Measurements from ENCODE around the gene NRBP1. TPM values are rescaled to one million over a fixed set of nuclear protein-coding genes. Genes with fewer than 3 reads are reported as not detected.

NRBP1 gene
- total and polyA plus RNA-seq, 9 of the 15 experiments (the other 6 are each of a cell fraction or from before 2014, with no cell fraction given) = 2.9 to 84.5 (median 36.9) TPM

DNA sequence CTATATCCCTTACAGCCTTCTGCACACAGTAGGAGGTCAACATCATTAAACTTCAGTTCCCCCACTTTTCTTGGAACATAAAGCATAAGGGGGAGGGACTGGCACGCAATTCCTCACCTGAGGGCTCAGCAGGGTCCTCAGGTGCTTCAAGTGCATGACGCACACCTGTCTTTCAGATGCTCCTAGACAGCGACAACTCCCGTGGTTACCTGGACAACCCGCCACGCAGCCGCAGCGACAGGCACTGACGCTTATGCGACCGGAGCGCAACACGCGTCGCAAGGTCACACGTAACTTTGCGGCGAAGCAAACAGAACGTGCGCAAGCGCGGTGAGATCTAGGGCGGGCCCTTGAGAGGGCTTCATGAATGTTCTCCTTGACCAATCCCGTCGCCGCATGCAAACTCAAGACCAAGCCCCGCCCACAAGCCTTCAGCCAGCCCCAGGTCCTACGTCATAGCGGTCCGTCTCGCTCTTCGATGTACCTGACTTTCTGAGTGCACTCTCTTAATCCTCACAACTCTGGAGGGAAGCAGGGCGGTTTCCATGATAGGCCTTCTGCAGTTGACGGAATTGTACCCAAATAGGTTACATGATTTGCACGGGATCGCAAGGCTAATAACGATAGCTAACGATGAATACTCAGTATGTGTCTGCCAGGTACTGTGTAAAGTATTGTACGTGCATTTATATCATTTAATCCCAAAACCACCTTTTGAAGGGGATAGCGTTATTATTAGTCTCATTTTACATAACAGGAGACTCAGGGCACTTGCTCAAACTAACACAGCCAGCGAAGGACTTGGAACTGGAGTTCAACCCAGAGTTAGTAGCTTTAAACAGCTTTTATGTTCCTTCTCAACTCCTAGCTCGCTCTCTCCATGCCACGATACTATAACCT lies 61.3 kb downstream of the NRBP1 start, which contains the start of gene IFT172 (continued):
- TF ChIP-seq PHTF2 (CRISPR knock-in tag; IDR thresholded peaks at IDR 0.05) (no peak), ZNF589 (CRISPR knock-in tag; IDR thresholded peaks at IDR 0.05; ENCODE audit: low read depth) (no peak), SMAD3 (CRISPR knock-in tag; conservative IDR thresholded peaks at IDR 0.05) (no peak), POLR2AphosphoS5 (IDR thresholded peaks at IDR 0.05; ENCODE audit: control insufficient read depth, insufficient read depth, low read depth, low read length) (peak; percentile 87), CREBBP (IDR thresholded peaks at IDR 0.05; ENCODE audit: low read depth, low read length) (no peak), MCM2 (IDR thresholded peaks at IDR 0.05; ENCODE audit: low read depth) (no peak), ZC3H4 (CRISPR knock-in tag; IDR thresholded peaks at IDR 0.05; ENCODE audit: borderline replicate concordance) (no peak), NRF1 (conservative IDR thresholded peaks at IDR 0.05 in 1 of 2, IDR thresholded peaks at IDR 0.05 in 1 of 2) (peak; percentile 100), SMARCE1 (IDR thresholded peaks at IDR 0.05) (no peak), COPS2 (conservative IDR thresholded peaks at IDR 0.05) (no peak), CSDE1 (IDR thresholded peaks at IDR 0.05) (peak in 1 of 2 experiments; percentile 87; a peak in 2 of 4 replicates), TBP (optimal IDR thresholded peaks at IDR 0.05; ENCODE audit: low read depth, low read length) (peak; percentile 93), RHOXF2B (CRISPR knock-in tag; conservative IDR thresholded peaks at IDR 0.05) (no peak), TAF1 (IDR thresholded peaks at IDR 0.05; ENCODE audit: control insufficient read depth, extremely low read depth, insufficient read depth, low read length, severe bottlenecking) (peak; percentile 79), RBM15 (IDR thresholded peaks at IDR 0.05; ENCODE audit: insufficient read depth, low read length) (no peak), ZNF384 (IDR thresholded peaks at IDR 0.05; ENCODE audit: low read depth, low read length) (0 out of 2 replicates have a peak, but pooled peaks have one; percentile 7), ZNF232 (CRISPR knock-in tag; IDR thresholded peaks at IDR 0.05) (no peak), BMI1 (IDR thresholded peaks at IDR 0.05; ENCODE audit: low read length) (peak; percentile 83), CBX2 (IDR thresholded peaks at IDR 0.05; ENCODE audit: insufficient read depth, low read length, poor library complexity, severe bottlenecking) (no peak), RBM39 (optimal IDR thresholded peaks at IDR 0.05; ENCODE audit: low read depth, low read length) (no peak)
- TF ChIP-seq, protein P1, sequence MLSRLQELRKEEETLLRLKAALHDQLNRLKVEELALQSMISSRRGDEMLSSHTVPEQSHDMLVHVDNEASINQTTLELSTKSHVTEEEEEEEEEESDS (CRISPR knock-in tag; IDR thresholded peaks at IDR 0.05) = no peak
- TF ChIP-seq, protein P2, sequence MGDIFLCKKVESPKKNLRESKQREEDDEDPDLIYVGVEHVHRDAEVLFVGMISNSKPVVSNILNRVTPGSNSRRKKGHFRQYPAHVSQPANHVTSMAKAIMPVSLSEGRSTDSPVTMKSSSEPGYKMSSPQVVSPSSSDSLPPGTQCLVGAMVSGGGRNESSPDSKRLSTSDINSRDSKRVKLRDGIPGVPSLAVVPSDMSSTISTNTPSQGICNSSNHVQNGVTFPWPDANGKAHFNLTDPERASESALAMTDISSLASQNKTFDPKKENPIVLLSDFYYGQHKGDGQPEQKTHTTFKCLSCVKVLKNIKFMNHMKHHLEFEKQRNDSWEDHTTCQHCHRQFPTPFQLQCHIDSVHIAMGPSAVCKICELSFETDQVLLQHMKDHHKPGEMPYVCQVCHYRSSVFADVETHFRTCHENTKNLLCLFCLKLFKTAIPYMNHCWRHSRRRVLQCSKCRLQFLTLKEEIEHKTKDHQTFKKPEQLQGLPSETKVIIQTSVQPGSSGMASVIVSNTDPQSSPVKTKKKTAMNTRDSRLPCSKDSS (IDR thresholded peaks at IDR 0.05; ENCODE audit: low read depth, partially characterized antibody) = no peak
- TF ChIP-seq, protein P3, sequence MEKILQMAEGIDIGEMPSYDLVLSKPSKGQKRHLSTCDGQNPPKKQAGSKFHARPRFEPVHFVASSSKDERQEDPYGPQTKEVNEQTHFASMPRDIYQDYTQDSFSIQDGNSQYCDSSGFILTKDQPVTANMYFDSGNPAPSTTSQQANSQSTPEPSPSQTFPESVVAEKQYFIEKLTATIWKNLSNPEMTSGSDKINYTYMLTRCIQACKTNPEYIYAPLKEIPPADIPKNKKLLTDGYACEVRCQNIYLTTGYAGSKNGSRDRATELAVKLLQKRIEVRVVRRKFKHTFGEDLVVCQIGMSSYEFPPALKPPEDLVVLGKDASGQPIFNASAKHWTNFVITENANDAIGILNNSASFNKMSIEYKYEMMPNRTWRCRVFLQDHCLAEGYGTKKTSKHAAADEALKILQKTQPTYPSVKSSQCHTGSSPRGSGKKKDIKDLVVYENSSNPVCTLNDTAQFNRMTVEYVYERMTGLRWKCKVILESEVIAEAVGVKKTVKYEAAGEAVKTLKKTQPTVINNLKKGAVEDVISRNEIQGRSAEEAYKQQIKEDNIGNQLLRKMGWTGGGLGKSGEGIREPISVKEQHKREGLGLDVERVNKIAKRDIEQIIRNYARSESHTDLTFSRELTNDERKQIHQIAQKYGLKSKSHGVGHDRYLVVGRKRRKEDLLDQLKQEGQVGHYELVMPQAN (IDR thresholded peaks at IDR 0.05; ENCODE audit: borderline replicate concordance) = peak; percentile 99
- TF ChIP-seq, protein P4, sequence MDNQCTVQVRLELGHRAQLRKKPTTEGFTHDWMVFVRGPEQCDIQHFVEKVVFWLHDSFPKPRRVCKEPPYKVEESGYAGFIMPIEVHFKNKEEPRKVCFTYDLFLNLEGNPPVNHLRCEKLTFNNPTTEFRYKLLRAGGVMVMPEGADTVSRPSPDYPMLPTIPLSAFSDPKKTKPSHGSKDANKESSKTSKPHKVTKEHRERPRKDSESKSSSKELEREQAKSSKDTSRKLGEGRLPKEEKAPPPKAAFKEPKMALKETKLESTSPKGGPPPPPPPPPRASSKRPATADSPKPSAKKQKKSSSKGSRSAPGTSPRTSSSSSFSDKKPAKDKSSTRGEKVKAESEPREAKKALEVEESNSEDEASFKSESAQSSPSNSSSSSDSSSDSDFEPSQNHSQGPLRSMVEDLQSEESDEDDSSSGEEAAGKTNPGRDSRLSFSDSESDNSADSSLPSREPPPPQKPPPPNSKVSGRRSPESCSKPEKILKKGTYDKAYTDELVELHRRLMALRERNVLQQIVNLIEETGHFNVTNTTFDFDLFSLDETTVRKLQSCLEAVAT (IDR thresholded peaks at IDR 0.05) = 0 out of 4 replicates have a peak, but pooled peaks of 1 of the 2 experiments have one; percentile 70

All from K562 (cell line).